Activated CD4-positive, alpha-beta T cell treated with anti-CD3 and anti-CD28 coated beads, Interleukin-2, amount 10 ng/mL, durations not matched to agents 24 days and 14 days (primary cell): ENCODE measurements around the gene MALRD1. TPM values are rescaled to one million over a fixed set of nuclear protein-coding genes. Genes with fewer than 3 reads are reported as not detected.
"Not testable (repeated sequence)": the region's sequence is repeated elsewhere in the genome, so short reads cannot be mapped to it uniquely, and the experiment has no call there.

Experiments
- DNase-seq: peaks from one replicate; pipeline ENCODE4 v3.0.0; 2022
- H3K27ac Mint-ChIP-seq: one replicate; pipeline ENCODE4 v1.8.0; 2022; ENCODE audit warnings: mild to moderate bottlenecking, mixed read lengths
- H3K27me3 Mint-ChIP-seq: one replicate; pipeline ENCODE4 v1.8.0; 2022; ENCODE audit warnings: mixed read lengths
- H3K36me3 Mint-ChIP-seq: one replicate; pipeline ENCODE4 v1.8.0; 2022; ENCODE audit warnings: low read depth, mild to moderate bottlenecking, mixed read lengths
- H3K4me1 Mint-ChIP-seq: one replicate; pipeline ENCODE4 v1.8.0; 2021; ENCODE audit warnings: mixed read lengths
- H3K4me3 Mint-ChIP-seq: one replicate; pipeline ENCODE4 v1.8.0; 2022; ENCODE audit warnings: mild to moderate bottlenecking, moderate library complexity, mixed read lengths
- H3K9me3 Mint-ChIP-seq: one replicate; pipeline ENCODE4 v1.8.0; 2021; ENCODE audit warnings: mixed read lengths
- intact Hi-C: fragments of 100-400 bp; cut with micrococcal nuclease; formaldehyde crosslinking; loops from one replicate; pipeline ENCODE4 v1.15.1; 2023
- total RNA-seq: library from RNA; stranded (reverse); gene quantifications from 2 replicates; pipeline ENCODE4 v1.2.3, GENCODE V29; 2022

MALRD1 gene
- total RNA-seq, 1 donor from 2014 or later = not detected

GRCh38 chr10:19479854-19480253, 431.3 kb downstream of the MALRD1 start:
- no peaks in the 10 kb centered on the region for H3K27me3 Mint-ChIP-seq
- H3K4me1 Mint-ChIP-seq = no peaks in the 10 kb centered on the region
- intact Hi-C loops = no loop called here
- DNase-seq = no peak
- no peaks in the 10 kb centered on the region for H3K9me3 Mint-ChIP-seq
- no peak overlapping the region for H3K4me3 Mint-ChIP-seq
- no peaks in the 10 kb centered on the region for H3K36me3 Mint-ChIP-seq
- H3K27ac Mint-ChIP-seq = no peak overlapping the region

GRCh38 chr10:19480353-19480752, 431.8 kb downstream of the MALRD1 start:
- Mint-ChIP-seq H3K27ac (no peak overlapping the region), H3K27me3 (no peaks in the 10 kb centered on the region), H3K4me1 (no peaks in the 10 kb centered on the region), H3K36me3 (no peaks in the 10 kb centered on the region), H3K4me3 (no peak overlapping the region), H3K9me3 (no peaks in the 10 kb centered on the region)
- intact Hi-C loops = no loop called here
- DNase-seq = no peak

DNA sequence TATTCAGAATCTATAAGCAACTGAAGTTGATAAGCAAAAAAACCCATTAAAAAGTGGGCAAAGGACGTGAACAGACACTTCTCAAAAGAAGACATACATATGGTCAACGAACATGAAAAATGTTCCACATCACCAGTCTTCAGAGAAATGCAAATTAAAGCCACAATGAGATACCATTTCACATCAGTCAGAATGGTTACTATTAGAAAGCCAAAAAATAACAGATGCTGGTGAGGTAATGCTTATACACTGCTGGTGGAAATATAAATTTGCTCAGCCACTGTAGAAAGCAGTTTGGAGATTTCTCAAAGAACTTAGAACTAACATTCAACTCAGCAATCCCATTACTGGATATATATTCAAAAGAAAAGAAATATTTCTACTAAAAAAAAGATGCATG, 434.8 kb downstream of the MALRD1 start:
- Mint-ChIP-seq H3K27me3 (no peaks in the 10 kb centered on the region), H3K4me1 (no peaks in the 10 kb centered on the region), H3K27ac (no peak overlapping the region), H3K4me3 (no peak overlapping the region), H3K9me3 (no peaks in the 10 kb centered on the region), H3K36me3 (no peaks in the 10 kb centered on the region)
- DNase-seq = no peak
- intact Hi-C loops = no loop called here

- no peak overlapping the region for H3K27ac Mint-ChIP-seq
- no peaks in the 10 kb centered on the region for H3K27me3 Mint-ChIP-seq
- no peak overlapping the region for H3K4me3 Mint-ChIP-seq
- no peaks in the 10 kb centered on the region for H3K4me1 Mint-ChIP-seq
- no peaks in the 10 kb centered on the region for H3K36me3 Mint-ChIP-seq
- no peaks in the 10 kb centered on the region for H3K9me3 Mint-ChIP-seq
- intact Hi-C loops = no loop called here
- no peak for DNase-seq
Observed at GRCh38 chr10:19488592-19489280, 440.1 kb downstream of the MALRD1 start.

DNA sequence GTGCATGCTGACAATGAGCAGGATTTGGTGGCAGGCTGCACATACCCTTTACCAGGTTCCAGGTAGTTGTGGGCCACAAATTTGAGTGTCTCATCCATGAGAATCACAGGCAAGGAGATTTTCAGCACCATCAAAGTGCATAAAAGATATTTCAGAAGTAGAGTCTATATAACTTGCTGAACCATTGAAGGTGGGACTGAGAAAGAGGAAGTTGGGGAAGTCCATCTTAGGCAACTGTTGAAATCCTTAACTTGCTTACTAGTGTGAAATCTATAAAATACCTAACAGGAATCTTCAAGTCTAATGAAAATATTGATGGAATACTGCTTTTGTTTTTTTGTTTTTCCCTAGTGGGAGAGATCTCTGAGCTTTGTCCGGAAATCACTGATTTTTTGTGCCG, 442.6 kb downstream of the MALRD1 start:
- DNase-seq = no peak
- Mint-ChIP-seq H3K9me3 (peaks cover 3% of the 10 kb centered on the region), H3K4me3 (no peak overlapping the region), H3K27me3 (no peaks in the 10 kb centered on the region), H3K4me1 (no peaks in the 10 kb centered on the region), H3K27ac (no peak overlapping the region), H3K36me3 (no peaks in the 10 kb centered on the region)
- intact Hi-C loops = no loop called here

DNA sequence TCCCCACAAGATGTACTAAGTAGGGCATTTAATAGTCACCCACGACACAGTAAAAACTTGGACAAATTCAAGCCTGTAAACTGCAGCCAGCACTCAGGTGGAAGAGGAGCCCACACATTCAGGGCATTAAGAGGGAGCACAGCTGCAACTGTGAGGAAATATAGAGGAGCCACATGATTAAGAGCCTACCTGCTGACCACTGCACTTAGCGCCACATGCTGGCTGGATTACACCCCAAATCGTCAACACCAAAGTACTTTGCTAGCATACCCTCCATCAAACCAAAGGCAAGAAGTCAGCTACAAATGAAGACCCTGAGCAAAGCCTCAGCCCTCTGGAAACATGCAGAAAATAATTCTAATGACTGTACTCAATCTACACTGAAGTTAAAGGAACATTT, 445.3 kb downstream of the MALRD1 start:
- no peak overlapping the region for H3K27ac Mint-ChIP-seq
- no peaks in the 10 kb centered on the region for H3K27me3 Mint-ChIP-seq
- no peak for DNase-seq
- intact Hi-C loops = no loop called here
- H3K4me1 Mint-ChIP-seq = no peaks in the 10 kb centered on the region
- H3K9me3 Mint-ChIP-seq = peaks cover 3% of the 10 kb centered on the region
- no peak overlapping the region for H3K4me3 Mint-ChIP-seq
- no peaks in the 10 kb centered on the region for H3K36me3 Mint-ChIP-seq

GRCh38 chr10:19497026-19497425, 448.4 kb downstream of the MALRD1 start:
- peaks cover 3% of the 10 kb centered on the region for H3K9me3 Mint-ChIP-seq
- no peaks in the 10 kb centered on the region for H3K36me3 Mint-ChIP-seq
- H3K4me1 Mint-ChIP-seq = no peaks in the 10 kb centered on the region
- H3K27ac Mint-ChIP-seq = no peak overlapping the region
- no peaks in the 10 kb centered on the region for H3K27me3 Mint-ChIP-seq
- DNase-seq = no peak
- intact Hi-C loops = no loop called here
- H3K4me3 Mint-ChIP-seq = no peak overlapping the region

GRCh38 chr10:19498393-19499290, 450.0 kb downstream of the MALRD1 start:
- Mint-ChIP-seq H3K4me1 (no peaks in the 10 kb centered on the region), H3K4me3 (no peak overlapping the region), H3K27me3 (no peaks in the 10 kb centered on the region), H3K9me3 (peaks cover 3% of the 10 kb centered on the region), H3K27ac (no peak overlapping the region), H3K36me3 (no peaks in the 10 kb centered on the region)
- DNase-seq = no peak
- intact Hi-C loops = no loop called here

- intact Hi-C loops = no loop called here
- H3K27ac Mint-ChIP-seq = no peak overlapping the region
- no peaks in the 10 kb centered on the region for H3K36me3 Mint-ChIP-seq
- H3K9me3 Mint-ChIP-seq = peaks cover 2% of the 10 kb centered on the region
- no peaks in the 10 kb centered on the region for H3K4me1 Mint-ChIP-seq
- DNase-seq = no peak
- H3K27me3 Mint-ChIP-seq = no peaks in the 10 kb centered on the region
- H3K4me3 Mint-ChIP-seq = no peak overlapping the region
Observed at GRCh38 chr10:19499291-19499770, 450.7 kb downstream of the MALRD1 start.

GRCh38 chr10:19500959-19501358, 452.4 kb downstream of the MALRD1 start:
- Mint-ChIP-seq H3K27me3 (no peaks in the 10 kb centered on the region), H3K4me3 (no peak overlapping the region), H3K36me3 (no peaks in the 10 kb centered on the region), H3K9me3 (no peaks in the 10 kb centered on the region), H3K27ac (no peak overlapping the region), H3K4me1 (no peaks in the 10 kb centered on the region)
- intact Hi-C loops = no loop called here
- DNase-seq = no peak

DNA sequence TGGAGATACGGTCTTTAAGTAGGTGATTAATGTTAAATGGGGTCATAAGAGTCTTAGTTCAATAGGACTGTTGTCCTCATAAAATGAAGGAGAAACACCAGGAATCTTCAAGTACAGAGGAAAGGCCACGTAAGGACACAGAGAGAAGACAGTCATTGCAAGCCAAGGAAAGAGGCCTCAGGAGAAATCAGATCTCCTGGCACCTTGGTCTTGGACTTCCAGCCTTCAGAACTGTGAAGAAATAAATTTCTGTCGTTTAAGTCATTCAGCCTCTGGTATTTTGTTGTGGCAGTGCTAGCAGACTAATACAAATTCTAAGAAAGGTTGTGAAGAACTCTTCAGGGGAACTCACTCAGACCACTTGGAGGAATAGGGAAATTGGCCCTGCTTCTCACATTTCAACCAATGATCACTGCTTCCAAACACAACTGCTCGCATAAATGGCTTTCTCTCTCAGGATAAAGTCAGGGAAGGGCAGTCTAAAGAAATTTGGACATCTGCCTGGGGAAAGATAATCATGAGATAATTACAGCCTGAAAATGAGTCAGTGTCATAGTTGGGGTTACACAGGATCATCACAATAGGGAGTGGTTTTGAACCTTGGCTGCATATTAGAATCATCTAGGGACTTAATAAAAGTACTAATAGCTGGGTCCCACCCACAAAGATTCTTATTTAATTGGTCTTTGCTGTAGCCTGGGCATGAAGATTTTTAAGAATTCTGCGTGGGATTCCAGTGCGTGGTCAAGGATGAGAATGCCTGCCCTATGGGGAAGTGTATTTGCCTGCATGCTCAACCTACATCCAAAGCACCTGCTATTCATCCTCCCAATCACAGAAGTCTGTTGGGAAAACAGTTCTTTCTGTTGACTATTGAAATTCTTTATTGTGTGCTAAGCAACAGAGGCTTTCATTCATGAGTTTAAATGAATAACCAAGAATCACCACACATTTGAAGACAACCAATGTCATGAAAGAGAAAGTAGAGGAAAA, 457.0 kb downstream of the MALRD1 start:
- intact Hi-C loops = no loop called here
- H3K9me3 Mint-ChIP-seq = no peaks in the 10 kb centered on the region
- H3K36me3 Mint-ChIP-seq = no peaks in the 10 kb centered on the region
- H3K27ac Mint-ChIP-seq = no peak overlapping the region
- no peak for DNase-seq
- H3K4me1 Mint-ChIP-seq = no peaks in the 10 kb centered on the region
- no peak overlapping the region for H3K4me3 Mint-ChIP-seq
- H3K27me3 Mint-ChIP-seq = no peaks in the 10 kb centered on the region

DNA sequence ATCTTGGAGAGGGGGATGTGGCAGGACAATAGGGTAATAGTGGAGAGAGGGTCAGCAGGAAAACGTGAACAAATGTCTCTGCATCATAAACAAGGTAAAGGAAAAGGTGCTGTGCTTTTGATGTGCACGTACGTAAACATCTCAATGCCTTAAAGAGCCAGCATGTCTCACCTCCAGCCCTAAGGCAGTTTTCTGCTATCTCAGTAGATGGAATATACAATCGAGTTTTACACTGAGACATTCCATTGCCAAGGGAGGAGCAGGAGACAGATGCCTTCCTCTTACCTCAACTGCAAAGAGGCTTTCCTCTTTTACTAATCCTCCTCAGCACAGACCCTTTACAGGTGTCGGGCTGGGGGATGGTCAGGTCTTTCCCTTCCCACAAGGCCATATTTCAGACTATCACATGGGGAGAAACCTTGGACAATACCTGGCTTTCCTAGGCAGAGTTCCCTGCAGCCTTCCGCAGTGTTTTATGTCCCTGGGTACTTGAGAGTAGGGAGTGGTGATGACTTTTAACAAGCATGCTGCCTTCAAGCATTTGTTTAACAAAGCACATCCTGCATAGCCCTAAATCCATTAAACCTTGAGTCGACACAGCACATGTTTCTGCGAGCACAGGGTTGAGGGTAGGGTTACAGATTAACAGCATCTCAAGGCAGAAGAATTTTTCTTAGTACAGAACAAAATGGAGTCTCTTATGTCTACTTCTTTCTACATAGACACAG, 461.6 kb downstream of the MALRD1 start:
- intact Hi-C loops, H3K27ac Mint-ChIP-seq, DNase-seq, H3K27me3 Mint-ChIP-seq, H3K4me1 Mint-ChIP-seq, H3K9me3 Mint-ChIP-seq, H3K36me3 Mint-ChIP-seq, H3K4me3 Mint-ChIP-seq: not testable (repeated sequence)

DNA sequence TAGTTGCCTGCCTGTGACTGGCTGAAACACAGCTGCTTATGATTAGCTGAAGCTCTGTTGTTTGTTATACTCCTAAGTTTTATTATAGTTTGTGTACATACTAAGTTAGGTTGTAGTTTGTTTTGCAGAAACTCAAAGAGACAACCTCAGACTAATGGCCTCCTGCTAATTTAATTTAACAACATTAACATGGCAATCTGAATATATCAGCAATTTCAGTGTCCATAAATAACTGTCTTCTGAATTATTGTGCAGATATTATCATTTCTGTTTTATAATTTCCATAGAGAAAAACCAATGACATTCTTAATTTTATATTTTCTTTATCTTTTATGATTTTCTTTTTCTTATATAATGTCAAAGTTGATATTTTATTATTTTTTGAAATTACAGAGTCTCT, 469.5 kb downstream of the MALRD1 start:
- Mint-ChIP-seq H3K4me3 (no peak overlapping the region), H3K27me3 (no peaks in the 10 kb centered on the region), H3K4me1 (no peaks in the 10 kb centered on the region), H3K36me3 (no peaks in the 10 kb centered on the region), H3K27ac (no peak overlapping the region), H3K9me3 (peaks cover 6% of the 10 kb centered on the region)
- intact Hi-C loops = no loop called here
- no peak for DNase-seq
